ENCODE data around the gene CENPB.

Gene CENPB

DNA sequence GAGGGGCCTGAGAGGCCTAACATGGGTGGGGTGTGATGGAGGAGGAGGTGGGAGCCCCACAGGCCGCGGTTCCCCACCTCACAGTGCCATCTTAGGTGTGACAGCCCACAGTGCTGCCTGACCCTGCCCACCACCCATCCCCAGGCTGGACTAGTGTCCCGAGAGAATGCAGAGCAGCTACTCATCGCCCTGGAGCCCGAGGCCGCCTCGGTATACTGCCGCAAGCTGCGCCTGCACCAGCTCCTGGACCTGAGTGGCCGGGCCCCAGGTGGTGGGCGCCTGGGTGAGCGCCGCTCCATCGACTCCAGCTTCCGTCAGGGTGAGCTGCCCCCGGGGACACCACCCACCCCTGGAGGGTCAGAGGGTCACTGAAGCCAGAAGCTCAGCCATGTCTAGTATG lies 38.5 kb downstream of the CENPB start:
- DNase-seq (ENCODE audit: low spot score): no peak

DNA sequence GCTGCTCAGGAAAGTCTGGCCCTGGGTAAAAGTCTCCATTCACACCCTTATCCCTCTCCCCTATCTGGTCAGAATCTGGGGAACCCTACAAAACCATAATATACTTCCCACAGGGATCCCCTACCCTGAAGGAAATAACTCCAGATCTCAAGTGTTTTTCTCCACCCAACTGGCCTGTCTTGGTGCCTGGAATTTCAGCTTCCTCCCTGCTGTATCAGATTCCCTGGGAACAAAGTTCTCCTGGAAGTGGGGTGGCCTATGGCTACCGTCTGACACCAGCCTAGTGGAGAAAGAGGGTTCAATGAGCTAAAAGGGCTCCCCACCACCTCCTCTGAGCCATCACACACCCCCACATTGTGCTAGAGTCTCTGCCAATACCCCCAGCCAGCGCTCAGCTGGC lies 39.1 kb downstream of the CENPB start:
- DNase-seq (ENCODE audit: low spot score): no peak

DNA sequence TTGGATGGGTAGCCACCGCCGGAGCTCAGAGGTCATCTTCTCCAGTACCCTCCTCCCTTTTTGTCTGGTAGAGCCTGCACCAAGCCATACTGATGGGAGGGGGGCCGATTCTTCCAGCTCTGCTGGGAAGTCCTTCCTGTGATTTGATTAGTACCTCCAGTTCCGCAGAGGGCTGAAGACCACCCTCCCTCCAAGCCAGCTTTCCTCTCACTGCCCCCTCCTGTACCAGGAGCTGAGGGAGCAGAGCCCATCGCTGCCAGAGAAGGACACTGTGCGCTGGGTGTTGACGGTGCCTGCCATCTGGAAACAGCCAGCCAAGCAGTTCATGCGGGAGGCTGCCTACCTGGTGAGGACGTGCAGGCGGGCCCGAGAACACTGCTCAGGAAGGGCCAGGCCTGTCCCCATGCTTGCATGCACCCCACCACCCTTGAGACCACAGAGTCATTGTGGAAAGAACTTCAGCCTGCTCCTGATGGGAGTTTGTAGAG lies 40.8 kb downstream of the CENPB start:
- no peak for DNase-seq (ENCODE audit: low spot score)

DNA sequence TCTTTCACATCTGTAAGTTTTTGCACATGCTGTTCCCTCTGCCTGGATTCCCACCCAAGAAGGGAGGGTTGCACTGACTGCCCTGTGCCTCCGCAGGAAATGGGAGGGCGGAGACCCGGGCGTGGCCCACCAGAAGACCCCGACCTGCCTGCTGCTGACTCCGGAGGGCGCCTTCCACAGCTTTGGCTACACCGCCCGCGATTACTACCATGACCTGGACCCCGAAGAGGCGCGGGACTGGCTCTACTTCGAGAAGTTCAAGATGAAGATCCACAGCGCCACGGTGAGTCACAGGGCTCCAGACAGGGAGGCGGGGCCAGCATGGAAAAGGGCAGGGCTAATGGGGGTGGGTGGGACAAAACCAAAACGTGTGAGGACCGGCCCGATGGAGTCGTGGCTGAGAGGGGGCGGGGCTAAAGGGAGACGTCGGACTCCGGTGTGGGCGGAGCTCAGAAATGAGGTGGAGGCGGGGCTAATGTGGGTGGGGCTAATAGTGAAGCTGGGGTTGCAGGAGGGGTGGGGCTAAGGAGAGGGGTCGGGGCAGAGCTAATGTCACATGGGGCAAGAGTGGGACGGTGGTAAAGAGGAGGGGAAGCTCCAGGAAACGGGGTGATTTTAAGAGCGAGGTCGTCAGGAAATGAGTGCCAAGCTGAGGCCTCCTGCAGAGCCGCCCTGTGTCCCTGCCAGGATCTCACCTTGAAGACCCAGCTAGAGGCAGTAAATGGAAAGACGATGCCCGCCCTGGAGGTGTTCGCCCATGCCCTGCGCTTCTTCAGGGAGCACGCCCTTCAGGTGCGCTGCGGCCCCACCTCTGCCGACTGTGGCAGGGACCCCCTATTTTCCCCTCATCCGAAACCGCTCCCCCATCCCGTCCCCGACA lies 41.5 kb downstream of the CENPB start:
- peak; percentile 66 for DNase-seq (ENCODE audit: low spot score)

DNA sequence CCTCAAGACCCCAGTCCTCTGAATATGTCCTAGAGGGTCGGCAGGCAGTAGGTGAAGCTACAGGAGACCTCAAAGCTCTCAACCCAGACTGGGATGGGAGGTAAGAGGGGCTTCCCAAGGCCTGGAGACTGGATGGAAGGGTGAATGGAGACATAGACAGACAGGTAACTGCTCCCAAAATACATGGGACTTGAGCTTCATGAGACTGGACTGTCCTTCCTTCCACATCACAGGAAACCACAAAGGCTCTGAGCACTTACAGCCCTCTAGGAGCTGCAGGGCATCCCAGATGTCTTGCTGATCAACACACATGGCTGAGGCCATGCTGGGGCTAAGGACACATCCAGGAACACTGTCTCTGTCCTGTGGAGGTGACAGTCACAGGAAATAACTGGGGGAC lies 42.5 kb downstream of the CENPB start:
- no peak for DNase-seq (ENCODE audit: low spot score)

DNA sequence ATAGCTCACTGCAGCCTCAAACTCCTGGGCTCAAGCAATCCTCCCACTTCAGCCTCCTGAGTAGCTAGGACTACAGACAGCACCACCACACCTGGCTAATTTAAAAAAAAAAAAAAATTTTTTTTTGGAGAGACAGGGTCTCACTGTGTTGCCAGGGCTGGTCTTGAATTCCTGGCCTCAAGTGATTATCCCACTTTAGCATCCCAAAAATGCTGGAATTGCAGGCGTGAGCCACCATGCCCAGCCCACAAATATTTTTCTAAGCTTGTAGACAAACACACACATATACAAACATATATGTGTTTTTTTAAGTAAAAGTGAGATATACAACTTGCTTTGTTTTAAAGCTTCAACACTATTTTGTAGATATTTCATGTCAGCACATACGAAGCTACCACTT lies 43.3 kb downstream of the CENPB start:
- DNase-seq (ENCODE audit: low spot score): no peak

DNA sequence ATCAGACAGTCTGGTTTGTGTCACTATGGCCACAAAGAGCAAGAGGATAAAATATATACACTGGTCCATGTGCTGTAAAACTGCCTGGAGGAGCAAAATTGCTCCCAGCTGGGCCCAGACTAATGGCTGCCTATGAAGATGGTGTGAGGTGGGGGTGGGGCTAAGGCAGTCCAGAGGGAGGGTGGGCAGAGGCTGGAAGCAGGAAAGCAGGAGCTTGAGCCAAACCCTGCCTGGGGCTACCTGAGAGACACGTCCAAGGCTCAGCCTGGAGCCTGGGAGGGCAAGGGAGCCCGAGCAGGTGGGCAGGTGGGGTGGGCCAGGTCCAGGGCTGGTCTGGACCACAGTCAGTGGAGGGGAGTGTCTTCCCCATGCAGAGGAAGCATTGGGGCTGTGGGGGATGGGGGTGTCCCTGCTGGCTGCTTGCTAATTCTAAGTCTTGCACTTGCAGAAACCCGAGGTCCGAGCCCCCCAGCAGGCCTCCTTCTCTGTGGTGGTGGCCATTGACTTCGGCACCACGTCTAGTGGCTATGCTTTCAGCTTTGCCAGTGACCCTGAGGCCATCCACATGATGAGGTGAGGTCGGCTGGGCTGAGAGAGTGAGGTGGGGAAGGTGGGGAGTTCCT lies 44.6 kb downstream of the CENPB start:
- no peak for DNase-seq (ENCODE audit: low spot score)

DNA sequence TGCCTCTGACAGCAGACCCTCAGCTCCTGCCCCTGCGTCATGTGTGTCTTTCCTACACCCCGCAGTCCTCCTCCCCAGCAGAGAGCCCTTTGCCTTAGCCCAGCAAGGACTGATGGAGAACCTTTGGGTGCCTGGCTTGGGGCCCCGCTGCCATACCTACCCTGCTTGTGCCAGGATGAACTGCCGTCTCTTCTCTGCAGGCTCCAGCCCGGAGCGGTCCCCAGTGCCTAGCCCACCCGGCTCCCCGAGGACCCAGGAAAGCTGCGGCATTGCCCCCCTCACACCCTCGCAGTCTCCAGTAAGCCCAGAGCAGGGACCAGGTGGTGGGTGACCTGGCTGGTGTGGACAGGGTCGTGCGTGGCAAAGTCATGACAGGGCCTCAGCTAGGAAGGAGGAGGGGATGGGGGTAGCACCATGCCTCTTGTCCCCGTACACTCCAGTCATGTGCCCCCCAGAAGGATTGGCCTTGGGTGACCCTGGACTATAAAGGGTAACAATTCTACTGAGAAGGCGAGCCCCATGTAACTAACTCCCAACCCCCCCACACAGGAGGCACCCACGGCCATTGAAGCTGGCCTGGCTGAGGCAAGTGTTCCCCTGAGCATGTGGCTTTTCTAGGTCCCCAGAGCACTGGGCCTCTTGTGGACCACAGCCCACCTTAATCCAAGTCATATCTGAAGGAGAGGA lies 45.8 kb downstream of the CENPB start:
- peak; percentile 60 for DNase-seq (ENCODE audit: low spot score)

DNA sequence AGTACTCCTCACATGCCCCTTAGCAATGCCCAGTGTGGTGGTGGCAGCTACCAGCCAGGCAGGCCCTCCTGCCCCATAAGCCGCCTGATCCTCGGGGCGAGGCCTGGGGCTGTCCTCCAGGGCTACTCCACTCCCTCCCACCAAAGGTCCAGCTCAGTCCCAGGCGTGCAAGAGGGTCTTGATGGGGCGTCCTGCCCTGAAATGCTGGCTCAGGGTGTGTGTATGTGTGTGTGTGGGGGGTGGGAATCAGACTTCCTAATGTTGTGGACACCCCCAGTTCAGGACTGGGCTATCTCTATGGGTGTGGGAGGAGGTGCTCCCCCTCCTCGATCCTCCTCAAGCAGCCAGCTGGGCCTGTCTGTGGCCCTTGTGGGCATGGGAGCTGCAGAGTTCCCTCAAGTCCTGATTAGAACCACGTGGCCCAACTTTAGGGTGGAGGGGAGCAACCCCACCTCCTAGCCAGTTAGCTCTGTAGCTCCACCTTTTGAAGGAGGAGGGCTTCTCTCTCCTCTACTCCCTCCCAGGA lies 46.6 kb downstream of the CENPB start:
- DNase-seq (ENCODE audit: low spot score): no peak

DNA sequence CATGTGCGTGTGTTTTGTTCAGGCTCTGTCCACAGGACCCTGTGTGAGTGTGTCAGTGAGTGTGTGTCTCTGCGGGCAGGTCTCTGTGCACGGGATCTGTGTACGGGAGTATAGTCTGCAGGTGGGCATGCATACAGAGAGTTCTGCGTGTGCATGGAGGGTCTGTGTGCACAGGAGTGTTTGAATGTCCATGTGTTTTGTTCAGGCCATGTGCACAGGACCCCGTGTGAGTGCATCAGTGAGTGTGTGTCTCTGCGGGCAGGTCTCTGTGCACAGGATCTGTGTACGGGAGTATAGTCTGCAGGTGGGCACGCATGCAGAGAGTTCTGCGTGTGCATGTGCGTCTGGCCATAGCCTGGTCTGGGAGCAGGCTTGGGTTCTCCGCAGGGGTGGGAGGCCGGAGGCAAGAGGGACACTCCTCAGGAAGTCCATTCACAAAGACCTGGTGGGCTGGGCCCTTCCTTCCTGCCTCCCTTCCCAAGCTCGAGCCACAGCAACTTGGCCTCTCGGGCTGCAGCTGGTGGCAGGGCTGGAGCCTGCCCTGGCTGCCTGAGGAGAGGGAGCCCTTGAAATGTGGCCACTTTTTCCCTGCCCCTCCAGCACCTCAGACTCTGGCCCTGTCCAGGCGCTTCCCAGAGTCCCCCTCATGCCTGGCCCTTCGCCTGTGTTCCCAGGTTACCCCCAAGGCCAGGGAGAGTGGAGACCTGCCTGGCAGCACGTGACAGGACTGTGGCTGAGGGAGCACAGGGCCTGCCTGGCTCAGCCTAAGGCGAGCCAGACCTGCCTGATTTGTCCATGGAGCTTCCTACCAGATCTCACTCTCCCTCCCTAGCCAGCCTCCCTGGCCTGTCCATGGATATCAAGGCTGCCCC lies 47.2 kb downstream of the CENPB start:
- no peak for DNase-seq (ENCODE audit: low spot score)

DNA sequence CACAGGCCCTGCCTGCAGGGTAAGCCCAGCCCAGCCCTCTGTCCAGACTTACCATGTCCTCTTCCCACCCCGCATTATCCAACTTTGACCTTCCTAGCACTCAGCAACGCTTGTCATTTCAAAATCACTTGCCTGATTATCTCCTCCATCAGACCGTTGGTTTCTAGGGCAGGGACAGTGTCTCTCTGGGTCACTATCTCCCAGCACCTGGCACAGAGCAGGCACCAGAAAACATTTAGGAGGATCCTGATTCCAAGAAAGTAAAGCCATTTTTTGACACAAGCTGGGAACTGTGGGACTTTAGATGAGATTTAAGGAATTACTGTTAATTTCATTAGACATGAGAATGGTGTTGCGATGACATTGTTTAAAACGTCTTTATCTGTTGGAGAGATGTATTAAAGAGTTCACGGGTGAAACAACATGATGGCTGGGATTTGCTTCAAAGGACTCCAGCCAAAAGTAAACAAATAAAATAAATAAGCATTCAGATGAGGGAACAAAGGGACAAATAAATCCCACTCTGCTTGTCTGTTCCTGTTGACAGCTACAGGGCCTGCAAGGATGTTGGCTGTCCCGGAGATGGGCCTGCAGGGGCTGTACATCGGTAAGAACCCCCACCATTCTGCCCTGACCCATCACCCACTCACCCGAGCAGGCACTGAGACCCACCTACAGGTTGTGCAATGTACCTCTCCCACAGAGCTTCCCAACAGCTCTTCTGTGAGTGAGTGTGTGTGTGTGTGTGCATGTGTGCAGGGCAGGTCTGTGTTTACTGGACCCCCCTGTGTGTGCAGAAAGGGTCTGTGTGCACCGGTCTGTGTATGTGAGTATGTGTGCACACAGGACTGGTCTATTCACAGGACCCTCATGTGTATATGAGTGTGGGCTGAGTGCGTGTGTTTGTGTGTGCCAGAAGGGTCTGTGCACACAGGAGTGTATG lies 48.2 kb downstream of the CENPB start:
- no peak for DNase-seq (ENCODE audit: low spot score)

DNA sequence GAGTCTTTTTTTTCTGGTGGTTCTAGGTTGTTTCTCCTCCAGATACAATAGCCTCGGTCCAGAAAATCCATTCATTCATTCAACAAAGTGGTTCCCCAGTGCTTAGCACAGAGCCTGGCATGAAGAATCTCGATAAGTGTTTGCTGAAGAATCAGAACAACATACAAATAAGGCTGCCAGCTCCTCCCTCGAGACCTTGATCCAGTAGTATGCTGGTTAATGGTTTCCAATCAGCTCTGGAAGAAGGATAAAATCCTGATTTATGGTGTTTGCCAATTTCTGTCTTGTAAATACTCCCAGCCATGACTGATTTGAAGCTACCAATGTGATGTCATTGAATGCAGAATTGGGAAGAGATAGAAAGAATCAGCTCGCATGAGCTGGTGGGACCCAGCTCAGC lies 50.8 kb downstream of the CENPB start:
- no peak for DNase-seq (ENCODE audit: low spot score)

DNA sequence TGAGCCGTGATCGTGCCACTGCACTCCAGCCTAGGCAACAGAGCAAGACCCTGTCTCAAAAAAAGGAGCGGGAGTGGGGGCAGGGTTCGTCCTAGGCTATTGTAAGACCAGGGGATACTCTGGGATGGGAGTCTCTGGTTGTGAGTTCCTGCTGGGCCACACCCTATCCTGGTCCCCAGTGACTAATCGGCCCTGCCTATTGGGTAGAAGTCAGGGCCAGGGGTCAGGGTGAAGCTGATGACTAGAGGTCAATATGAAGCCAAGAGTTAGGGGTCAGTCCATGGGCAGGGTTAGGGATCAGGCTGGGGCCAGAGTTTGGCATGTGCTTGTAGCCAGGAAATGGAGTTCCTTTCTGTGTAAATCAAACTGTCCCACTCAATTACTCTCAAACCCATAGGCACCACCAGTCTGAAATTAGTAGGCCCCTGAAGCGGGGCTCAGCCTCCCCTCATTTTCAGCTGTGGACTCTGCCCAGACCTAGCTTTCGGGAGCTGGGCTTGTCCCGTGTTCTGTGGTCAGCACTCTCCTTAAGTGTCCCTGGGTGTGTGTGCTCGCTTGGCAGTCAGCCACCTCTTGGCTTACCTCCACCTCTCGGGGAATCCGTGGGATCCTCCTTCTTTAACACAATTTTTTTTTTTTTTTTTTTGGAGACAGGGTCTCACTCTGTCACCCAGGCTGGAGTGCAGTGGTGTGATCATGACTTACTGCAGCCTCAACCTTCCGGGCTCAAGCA lies 52.3 kb downstream of the CENPB start:
- no peak for DNase-seq (ENCODE audit: low spot score)
